GM18507 (cell line): ENCODE measurements around the gene KCNN2.

Experiments
- DNase-seq: peaks from one replicate; pipeline ENCODE4 v3.0.0; 2011; ENCODE audit warnings: low read depth; ENCODE audit not compliant: insufficient read length; ENCODE audit errors: extremely low spot score
- FAIRE-seq: peaks from 2 replicates; lab custom pipeline; 2011; peaks lifted over from hg19 to GRCh38; lab: Jason Lieb, UNC

KCNN2 gene

GRCh38 chr5:114361724-114362196 is at the start of gene KCNN2:
Gene KCNN2 (plus strand): TSS chr5:114362070. CDS start chr5:114362140, 70 bp downstream.
- peak; percentile 59 for DNase-seq
- peak; percentile 26 for FAIRE-seq

GRCh38 chr5:114312658-114313057 is 49.2 kb upstream of the KCNN2 start:
- DNase-seq (no peak), FAIRE-seq (no peak)

- FAIRE-seq = no peak
These were observed 47.8 kb upstream of the KCNN2 start for GRCh38 chr5:114314061-114314460.

GRCh38 chr5:114316167-114316566 is 45.7 kb upstream of the KCNN2 start:
- FAIRE-seq (no peak), DNase-seq (no peak)

More at GRCh38 chr5:114314061-114314460, 47.8 kb upstream of the KCNN2 start:
- DNase-seq = no peak

GRCh38 chr5:114317751-114318150 is 44.1 kb upstream of the KCNN2 start:
- DNase-seq = no peak
- FAIRE-seq = no peak

GRCh38 chr5:114319236-114319635 is 42.6 kb upstream of the KCNN2 start:
- no peak for DNase-seq
- FAIRE-seq = no peak

- DNase-seq = no peak
- no peak for FAIRE-seq
These were observed 42.0 kb upstream of the KCNN2 start for GRCh38 chr5:114319821-114320220.

- DNase-seq (no peak), FAIRE-seq (no peak)
These were observed 37.6 kb upstream of the KCNN2 start for GRCh38 chr5:114324282-114324681.

GRCh38 chr5:114325541-114325940 is 36.3 kb upstream of the KCNN2 start:
- no peak for FAIRE-seq

GRCh38 chr5:114327474-114327873 is 34.4 kb upstream of the KCNN2 start:
- FAIRE-seq = no peak
- DNase-seq = no peak

More at GRCh38 chr5:114325541-114325940, 36.3 kb upstream of the KCNN2 start:
- no peak for DNase-seq

GRCh38 chr5:114327987-114328386 is 33.9 kb upstream of the KCNN2 start:
- DNase-seq (no peak), FAIRE-seq (no peak)

- DNase-seq = no peak
- no peak for FAIRE-seq
These were observed 30.8 kb upstream of the KCNN2 start for GRCh38 chr5:114330916-114331531.

GRCh38 chr5:114332493-114332892 is 29.4 kb upstream of the KCNN2 start:
- no peak for DNase-seq
- FAIRE-seq = no peak

- FAIRE-seq = no peak
- DNase-seq = no peak
These were observed 28.9 kb upstream of the KCNN2 start for GRCh38 chr5:114332925-114333324.

- no peak for DNase-seq
- FAIRE-seq = no peak
These were observed 26.5 kb upstream of the KCNN2 start for GRCh38 chr5:114335391-114335790.

GRCh38 chr5:114339108-114339507 is 22.8 kb upstream of the KCNN2 start:
- no peak for FAIRE-seq
- no peak for DNase-seq

- FAIRE-seq = no peak
- no peak for DNase-seq
These were observed 15.7 kb upstream of the KCNN2 start for GRCh38 chr5:114346181-114346580.

GRCh38 chr5:114355086-114355830 is 6.6 kb upstream of the KCNN2 start:
- DNase-seq (no peak), FAIRE-seq (no peak)

- no peak for DNase-seq
- FAIRE-seq = no peak
These were observed 3.5 kb upstream of the KCNN2 start for GRCh38 chr5:114358329-114358728.

- DNase-seq = no peak
- no peak for FAIRE-seq
These were observed 1.5 kb upstream of the KCNN2 start for GRCh38 chr5:114360357-114360756.
